ENCODE measurements around the gene PPP3R1.
A peak's percentile ranks its signal among the peaks of the same experiment; 100 is the strongest.

PPP3R1 gene

GRCh38 chr2:68135448-68136320 is 116.6 kb downstream of the PPP3R1 start:
- DNase-seq, result peak; percentile 96

- no peak for DNase-seq
These were observed 117.8 kb downstream of the PPP3R1 start for GRCh38 chr2:68134554-68134953.

- DNase-seq, result no peak
These were observed 118.2 kb downstream of the PPP3R1 start for GRCh38 chr2:68134120-68134519.
